HG02885 (cell line): ENCODE data around the gene GJD2.

ENCODE experiments used
- ATAC-seq: cut with Tn5 transposase; IDR thresholded peaks from one replicate; pipeline ENCODE4 v1.9.1; 2021; ENCODE audit warnings: mild to moderate bottlenecking; ENCODE audit not compliant: unreplicated experiment, poor library complexity

GJD2 gene

GRCh38 chr15:34729056-34729455 is 25.7 kb downstream of the GJD2 start:
- no peak for ATAC-seq

GRCh38 chr15:34726406-34727100 is 28.2 kb downstream of the GJD2 start:
- ATAC-seq: no peak

DNA sequence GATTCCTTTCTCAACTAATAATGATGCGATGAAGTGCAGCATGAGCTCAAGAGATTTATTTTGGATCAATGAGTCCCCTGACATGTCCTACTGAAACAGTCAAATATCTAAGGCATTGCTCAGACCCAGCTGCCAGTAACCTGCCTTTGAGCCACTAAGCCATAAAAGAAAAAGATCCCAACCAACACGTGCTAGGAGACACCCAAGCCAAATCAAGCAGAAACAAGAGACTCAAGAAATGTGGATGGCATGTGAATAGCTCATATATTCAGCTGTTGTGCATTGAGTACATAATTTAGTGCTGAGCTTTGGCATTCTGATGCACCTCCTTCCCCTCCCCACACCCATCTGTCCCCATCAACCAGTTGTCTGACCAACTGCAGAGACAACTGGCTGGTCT is 29.2 kb downstream of the GJD2 start:
- no peak for ATAC-seq

- no peak for ATAC-seq
Observed at GRCh38 chr15:34724481-34724880, 30.3 kb downstream of the GJD2 start.

DNA sequence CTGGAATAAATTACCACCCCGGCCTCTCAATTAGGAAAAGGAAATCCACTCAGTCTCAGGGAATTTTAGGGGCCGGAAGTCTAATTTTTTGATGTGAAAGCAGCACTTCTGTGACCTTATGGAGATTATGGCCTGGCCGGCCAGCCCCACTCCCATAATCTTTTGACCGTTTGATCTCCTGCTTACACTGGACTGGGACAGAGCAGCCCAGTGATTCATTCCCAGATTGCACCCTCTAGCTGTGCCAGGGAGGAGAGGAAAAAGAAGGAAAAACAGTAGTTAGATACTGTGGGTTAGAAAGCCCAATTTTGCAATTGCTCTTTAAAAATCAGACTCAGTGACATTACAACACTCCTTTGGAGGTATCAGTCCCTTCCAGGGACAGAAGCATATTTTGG is 32.4 kb downstream of the GJD2 start:
- ATAC-seq: no peak

DNA sequence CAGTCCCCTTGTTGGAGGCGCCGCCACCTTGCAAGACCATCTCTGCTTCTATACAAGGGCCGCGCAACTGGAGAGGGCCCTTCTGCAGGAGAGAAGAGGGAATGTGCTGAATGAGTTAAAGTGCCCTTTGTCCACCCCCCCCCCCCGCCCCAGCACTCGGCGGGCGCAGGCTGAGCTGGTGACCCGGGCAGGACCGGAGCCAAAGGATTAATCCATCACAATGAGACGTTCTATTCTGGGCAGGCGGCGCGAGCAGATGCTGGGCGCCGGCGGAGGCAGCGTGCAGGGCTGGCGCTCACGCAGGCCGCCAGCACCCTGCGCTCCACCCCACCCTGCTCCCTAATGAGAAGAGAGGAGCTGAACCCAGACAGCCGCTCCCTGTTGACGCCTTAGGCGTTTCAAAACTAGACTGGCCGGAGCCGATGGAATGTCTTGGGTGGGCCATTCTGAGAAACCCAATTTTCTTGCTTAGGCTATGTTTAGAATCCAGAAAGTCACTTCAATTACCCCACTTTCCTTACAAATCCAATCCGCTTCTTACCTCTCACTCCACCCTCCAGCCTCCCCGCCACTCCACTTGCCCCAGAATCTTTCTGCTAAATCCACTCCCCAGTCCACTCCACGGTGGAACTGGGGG is 32.9 kb downstream of the GJD2 start:
- no peak for ATAC-seq

DNA sequence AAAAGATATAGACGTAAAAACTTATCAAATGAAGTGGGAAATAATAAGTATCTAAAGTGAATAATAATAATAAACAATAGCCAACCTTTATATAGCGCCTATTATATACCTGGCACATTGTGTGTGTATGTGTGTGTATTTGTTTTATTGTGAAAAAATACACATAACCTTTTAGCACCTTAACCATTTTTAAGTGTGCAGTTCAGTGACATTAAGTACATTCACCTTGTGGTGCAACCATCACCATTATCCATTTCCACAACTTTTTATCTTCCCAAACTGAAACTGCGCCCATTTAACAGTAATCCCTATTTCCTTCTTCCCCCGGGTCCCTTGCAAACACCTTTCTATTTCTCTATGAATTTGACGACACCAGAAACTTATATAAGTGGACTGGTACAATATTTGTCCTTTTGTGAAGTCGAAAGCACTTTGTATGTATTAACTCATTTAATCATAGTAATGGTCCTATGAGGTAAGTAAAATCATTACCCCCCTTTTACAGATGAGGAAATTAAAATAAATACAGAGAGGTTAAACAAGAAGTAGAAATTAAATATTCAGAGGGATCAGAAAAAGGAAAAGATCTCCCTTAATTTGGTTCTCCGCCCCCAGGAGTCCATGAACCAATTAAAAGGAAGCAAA is 33.5 kb downstream of the GJD2 start:
- no peak for ATAC-seq

- ATAC-seq: no peak
Observed at GRCh38 chr15:34719695-34720094, 35.1 kb downstream of the GJD2 start.

- ATAC-seq: no peak
Observed at GRCh38 chr15:34718681-34719665, 35.8 kb downstream of the GJD2 start.

DNA sequence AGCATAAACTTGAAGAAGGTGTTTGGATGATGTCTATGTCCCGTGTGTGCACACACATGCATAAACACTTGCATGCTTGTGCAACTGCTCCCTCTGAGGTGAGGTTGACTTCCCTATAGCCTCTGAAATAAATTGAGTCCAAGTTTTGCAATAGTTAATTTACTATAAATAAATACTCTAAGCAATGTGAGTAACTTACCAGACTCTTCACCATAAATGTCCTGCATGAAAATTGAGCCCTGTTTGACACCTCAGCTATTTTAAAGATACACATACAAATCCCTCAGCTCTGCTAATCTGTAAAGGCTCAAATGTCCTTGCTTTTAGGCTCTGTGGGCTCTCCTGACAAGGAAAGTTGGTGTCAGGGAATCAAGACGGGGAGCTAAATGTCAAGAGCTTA is 37.1 kb downstream of the GJD2 start:
- no peak for ATAC-seq

DNA sequence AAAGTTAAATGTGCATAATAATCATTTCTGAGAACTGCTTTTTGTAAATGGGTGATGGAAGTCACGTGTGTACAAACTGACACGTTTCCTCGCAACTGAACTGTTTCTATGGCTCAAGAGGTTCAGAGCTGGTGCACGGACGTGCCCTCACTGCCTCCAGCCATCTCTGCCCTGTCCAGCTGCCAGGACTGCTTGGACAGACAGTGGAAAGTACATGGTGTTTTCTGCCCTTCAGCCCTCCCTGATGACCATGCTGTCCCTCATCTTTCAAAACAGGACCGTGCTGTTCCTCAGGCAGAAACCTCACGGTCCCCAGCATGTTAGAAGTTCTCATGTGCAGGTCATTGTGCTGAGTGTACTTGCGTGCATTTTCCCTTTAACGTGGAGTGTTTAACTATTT is 38.7 kb downstream of the GJD2 start:
- ATAC-seq: no peak

DNA sequence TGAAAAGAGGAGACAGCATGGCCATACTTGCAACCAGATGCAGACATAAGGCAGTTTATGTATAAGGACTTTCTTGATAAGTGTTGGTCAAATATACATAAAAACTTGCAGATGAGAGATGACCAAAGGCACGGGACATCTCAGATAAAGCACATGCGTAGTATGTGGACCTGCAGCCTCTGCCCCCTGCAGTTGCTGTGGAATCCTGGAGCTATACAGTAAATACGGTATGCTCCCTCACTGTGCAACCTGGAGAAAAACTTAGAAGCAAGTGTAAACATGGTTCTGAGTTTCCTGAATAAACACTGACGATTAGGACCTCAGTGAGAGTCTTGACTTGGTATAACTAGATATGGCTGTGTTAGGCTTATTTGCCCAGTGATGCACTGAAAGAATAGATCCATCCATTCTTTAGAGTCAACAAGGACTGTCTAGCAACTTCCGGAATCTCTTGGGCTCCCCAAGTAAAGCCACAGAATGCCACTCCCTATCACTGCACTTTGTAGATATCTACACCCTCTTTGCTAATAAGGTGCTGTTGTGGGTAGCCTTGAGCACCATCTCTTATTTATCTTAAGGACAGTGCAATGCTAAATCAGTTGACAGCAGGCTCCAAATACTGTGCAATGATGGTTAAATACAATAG is 40.2 kb downstream of the GJD2 start:
- ATAC-seq: no peak

DNA sequence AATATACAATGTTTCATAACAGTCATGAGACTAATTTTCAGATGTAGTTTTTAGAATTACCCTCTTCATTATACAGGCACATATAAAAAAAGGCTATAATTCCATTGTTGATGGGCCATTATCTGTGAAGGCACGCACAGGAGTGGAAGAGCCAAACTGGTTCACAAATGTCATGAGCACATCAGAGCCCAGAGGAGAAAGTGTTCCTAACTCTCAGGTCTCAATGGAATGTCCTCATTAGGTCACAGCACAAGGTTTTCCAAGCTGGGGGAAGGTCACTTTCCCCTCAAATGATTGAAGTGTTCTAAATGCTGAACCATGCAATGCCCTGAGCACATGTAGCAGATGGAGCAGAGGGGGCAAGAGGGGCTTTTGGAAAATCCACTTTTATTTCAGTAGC is 41.2 kb downstream of the GJD2 start:
- ATAC-seq: no peak

GRCh38 chr15:34709866-34710265 is 44.9 kb downstream of the GJD2 start:
- no peak for ATAC-seq

- ATAC-seq: no peak
Observed at GRCh38 chr15:34708422-34708821, 46.4 kb downstream of the GJD2 start.

- no peak for ATAC-seq
Observed at GRCh38 chr15:34701536-34701935, 53.3 kb downstream of the GJD2 start.
